Ureter (tissue), 1 donor: ENCODE data around the gene NOTUM. TPM values are rescaled to one million over a fixed set of nuclear protein-coding genes. Genes with fewer than 3 reads are reported as not detected.

Source experiments
- DNase-seq: peaks from one replicate; pipeline ENCODE4 v3.0.0-alpha.2; 2020; ENCODE audit warnings: low spot score
- total RNA-seq: library from RNA; stranded (reverse); gene quantifications from one replicate; pipeline ENCODE4 v1.2.4, GENCODE V29; 2023
- donor health status: DM: yes; HTN: yes; CAD: no.

The NOTUM gene
- total RNA-seq, 1 donor from 2014 or later, result 4.0 TPM

- DNase-seq, result no peak
Observed at GRCh38 chr17:81909966-81910839, 50.8 kb downstream of the NOTUM start.

DNA sequence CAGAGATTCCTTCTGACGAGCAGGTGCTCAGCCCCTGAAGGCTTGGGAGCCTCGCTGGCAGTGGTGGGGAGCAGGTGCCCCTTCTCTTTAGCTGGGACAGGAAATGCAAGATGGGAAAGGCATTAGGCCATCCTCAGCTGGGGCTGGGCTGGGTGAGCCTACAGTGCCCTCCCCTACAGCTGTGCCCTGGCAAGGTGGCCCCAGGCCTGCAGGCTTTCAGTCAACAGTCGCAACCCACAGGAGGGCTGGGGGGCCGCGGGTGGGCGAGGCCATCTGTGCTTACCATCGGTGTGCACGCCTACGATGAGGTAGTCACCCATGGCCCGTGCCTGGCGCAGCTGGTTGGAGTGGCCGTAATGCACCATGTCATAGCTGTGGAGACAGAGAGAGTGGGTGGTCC is 51.8 kb downstream of the NOTUM start:
- no peak for DNase-seq

GRCh38 chr17:81908793-81909192 is 52.2 kb downstream of the NOTUM start:
- no peak for DNase-seq

DNA sequence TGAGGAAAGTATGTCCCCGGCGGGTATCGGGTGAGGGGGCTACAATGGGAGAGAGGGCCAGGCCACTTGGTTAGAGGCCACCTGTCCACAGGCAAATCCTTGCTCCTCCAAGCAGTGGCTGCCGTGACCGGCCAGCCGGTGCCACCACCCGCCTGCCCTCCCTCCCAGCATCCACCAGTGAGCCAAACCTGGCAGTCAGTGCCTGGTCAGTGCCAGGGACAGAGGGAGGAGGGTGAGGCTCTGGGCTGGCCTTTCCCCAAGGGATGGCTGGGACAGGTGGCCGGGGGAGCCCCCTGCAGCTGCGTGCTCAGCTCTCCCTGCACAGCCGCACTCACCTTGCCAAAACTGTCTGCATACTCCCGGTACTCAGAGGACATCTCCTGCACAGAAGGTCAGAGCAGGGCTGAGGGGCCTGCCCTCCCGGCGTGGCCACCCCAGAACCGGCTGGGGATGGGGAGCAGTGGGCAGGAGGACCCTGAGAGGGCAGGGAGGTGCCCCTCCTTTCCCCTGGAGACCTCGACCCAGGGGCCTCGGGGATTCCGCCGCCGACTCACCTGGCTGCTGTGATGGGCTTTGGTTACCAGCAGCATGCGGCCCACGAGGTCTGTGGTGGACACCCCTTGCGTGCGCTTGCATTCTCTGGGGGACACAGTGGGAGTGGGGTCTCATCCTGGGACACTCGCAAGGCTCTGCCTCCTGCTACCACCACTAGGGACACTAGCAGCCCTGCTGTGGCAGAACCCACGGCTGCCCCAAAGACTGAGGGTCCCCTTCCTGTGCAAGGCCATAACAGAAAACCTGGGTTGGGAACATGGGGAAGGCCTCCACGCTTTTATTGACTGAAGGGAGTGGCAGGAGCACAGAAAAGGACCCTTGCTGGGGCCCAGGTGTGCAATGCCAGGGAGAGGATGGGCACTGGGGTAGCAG is 53.5 kb downstream of the NOTUM start:
- no peak for DNase-seq

DNA sequence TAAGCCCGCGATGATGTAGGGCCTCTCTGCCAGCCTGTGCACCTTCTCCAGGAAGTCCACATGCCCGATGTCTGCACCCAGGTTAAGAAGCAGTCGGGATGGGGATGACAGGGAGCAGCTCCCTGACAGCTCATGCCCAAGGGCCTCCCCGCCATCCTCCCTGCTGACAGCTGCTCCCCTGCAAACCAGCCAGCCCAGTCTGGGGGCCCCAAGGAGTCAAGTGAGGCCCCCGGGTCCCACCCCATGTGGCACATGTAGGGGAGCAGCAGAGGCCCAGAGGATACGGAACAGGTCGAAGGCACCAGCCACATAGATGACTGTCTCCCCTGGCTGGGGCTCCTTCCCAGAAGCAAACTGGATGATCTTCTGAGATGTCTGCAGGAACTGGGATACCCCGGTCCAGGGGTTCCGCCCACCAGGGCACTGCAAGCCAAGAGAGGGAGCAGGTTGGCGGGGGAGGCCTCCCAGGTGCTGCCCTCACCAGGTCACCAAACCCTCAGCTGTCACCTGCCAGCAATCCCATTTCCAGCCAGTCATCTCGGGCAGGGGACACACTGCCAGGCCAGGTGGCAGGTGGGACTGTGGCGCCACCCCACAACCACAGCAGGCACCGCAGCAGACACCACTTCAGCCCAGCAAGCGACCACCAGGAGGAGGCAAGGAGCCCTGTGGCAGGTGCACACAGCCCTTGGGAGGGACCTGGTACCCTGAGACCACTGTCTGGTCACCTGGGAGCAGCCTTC is 54.3 kb downstream of the NOTUM start:
- DNase-seq, result no peak

- no peak for DNase-seq
Observed at GRCh38 chr17:81905993-81906392, 55.0 kb downstream of the NOTUM start.

- no peak for DNase-seq
Observed at GRCh38 chr17:81905424-81905875, 55.5 kb downstream of the NOTUM start.

GRCh38 chr17:81904600-81905423 is 56.2 kb downstream of the NOTUM start:
- no peak for DNase-seq

DNA sequence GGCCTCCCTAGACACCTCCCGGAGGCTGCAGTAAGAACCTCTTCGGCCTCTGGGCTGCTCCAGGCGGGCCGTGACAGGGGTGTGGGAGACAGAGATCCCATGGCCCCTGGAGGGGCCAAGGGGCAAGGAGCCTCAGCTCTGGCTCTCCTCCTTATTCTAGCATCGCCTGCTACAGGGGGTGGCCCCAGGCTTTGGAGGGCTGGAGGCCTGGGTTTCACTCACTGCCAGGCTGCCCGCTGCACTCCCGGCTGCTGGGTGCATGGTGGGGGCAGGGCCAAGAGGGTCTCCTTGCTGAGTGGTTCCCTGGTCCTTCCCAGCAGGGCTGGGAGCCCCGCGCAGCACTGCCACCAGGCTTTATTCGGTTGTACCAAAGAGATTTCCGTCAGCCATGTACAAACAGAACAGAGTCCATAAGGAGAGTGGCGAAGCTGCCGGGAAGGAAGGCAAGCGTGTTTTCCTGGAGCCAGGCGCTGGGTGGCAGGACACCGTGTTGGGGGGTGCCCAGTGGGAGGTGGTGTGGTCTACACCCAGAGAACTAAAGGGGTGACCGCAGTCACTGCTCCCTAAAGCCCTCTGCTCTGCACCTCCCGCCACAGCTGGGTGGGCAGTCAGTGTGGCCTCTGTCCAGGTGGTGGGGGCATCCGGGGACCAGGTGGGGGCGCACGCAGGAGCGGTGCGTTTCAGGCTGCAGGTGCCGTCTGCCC is 56.9 kb downstream of the NOTUM start:
- no peak for DNase-seq

DNA sequence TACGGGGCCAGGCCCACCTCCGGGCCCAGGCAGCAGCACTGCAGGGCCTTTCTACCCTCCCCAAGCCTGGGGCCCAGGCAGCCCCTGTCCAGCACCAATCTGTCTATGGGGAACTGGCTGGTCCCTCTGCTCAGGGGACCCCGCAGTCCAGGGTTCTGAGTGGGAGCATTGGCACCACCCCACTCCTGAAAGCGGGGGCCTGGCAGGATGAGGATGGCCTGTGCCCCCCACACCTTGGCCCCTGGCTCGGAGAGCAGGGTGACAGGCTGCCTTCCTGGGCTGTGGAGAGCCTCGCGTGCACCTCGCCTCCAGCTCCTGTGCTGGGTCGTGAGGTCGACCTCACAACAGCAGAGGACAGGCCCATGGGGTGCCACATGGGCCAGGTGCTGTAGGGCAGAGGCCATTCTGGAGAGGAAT is 57.6 kb downstream of the NOTUM start:
- DNase-seq, result no peak

DNA sequence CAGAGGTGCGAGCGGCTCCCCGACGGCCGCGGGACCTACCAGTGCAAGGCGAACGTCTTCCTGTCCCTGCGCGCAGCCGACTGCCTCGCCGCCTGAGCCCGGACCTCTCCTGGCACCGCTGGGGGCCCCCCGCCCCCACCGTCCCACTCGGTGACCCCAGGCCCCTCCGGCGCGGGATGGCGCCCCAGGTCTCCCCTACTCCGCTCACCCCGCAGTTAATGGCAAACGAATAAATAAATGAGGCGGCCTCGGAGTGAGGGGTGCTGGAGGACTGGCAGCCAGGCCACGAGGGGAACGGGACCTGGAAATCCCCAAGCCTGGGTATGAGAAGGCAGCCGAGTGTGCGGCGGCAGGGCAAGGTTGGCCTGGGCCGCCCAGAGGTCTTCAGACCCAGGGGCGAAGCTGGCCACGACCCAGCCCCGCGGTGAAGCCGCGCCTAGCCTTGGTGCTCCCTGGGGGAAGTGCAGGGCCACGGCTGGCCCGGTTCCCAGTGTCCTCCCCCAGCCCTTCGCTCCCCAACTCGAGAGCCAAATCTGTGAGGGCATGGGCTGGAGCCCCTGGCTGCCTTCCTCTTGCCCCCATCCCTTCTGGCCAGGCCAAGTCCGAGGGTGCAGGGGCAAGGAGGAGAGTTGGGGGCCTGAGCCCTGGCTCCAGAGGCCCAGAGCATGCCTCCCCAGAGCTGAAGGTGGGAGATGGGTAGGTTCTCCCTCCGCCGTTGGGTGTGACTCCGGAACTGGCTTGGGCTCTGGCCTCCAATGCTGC is 58.2 kb downstream of the NOTUM start:
- no peak for DNase-seq

Other genes with a start within 250 kb of the NOTUM start
- 33.1 TPM for gene SLC25A10, start 248.9 kb downstream of the NOTUM start, total RNA-seq
- not detected for gene GCGR, start 157.0 kb downstream of the NOTUM start, total RNA-seq
- 73.6 TPM for gene MCRIP1, start 127.9 kb downstream of the NOTUM start, total RNA-seq
- gene PPP1R27, start 126.1 kb downstream of the NOTUM start, total RNA-seq, result not detected
- gene P4HB, start 100.7 kb downstream of the NOTUM start, total RNA-seq, result 665 TPM
- 498 TPM for gene ARHGDIA, start 89.8 kb downstream of the NOTUM start, total RNA-seq
- 64.2 TPM for gene ALYREF, start 69.6 kb downstream of the NOTUM start, total RNA-seq
- 70.3 TPM for gene ANAPC11, start 69.5 kb downstream of the NOTUM start, total RNA-seq
- 0.29 TPM for gene NPB, start 58.9 kb downstream of the NOTUM start, total RNA-seq
- gene PCYT2, start 49.8 kb downstream of the NOTUM start, total RNA-seq, result 58.9 TPM
- gene SIRT7, start 43.0 kb downstream of the NOTUM start, total RNA-seq, result 30.4 TPM
- 14.1 TPM for gene MAFG, start 33.5 kb downstream of the NOTUM start, total RNA-seq
- 63.9 TPM for gene PYCR1, start 23.9 kb downstream of the NOTUM start, total RNA-seq
- not detected for gene MYADML2, start 14.0 kb downstream of the NOTUM start, total RNA-seq
- 52.4 TPM for gene ASPSCR1, start 16.4 kb upstream of the NOTUM start, total RNA-seq
- 58.5 TPM for gene CENPX, start 61.7 kb upstream of the NOTUM start, total RNA-seq
- 11.0 TPM for gene LRRC45, start 62.1 kb upstream of the NOTUM start, total RNA-seq
- gene RAC3, start 70.5 kb upstream of the NOTUM start, total RNA-seq, result 5.0 TPM
- 176 TPM for gene DCXR, start 76.5 kb upstream of the NOTUM start, total RNA-seq
- 30.0 TPM for gene RFNG, start 90.6 kb upstream of the NOTUM start, total RNA-seq
- gene GPS1, start 90.7 kb upstream of the NOTUM start, total RNA-seq, result 91.2 TPM
- gene DUS1L, start 104.6 kb upstream of the NOTUM start, total RNA-seq, result 158 TPM
- 165 TPM for gene FASN, start 137.0 kb upstream of the NOTUM start, total RNA-seq